ENCODE data around the gene ZNF469. TPM values are rescaled to one million over a fixed set of nuclear protein-coding genes. Genes with fewer than 3 reads are reported as not detected.

The ZNF469 gene
- total RNA-seq, 1 donor from 2014 or later = 4.2 TPM

- POLR2A ChIA-PET = no interaction called here
- no peaks in the 10 kb centered on the region for H3K36me3 Mint-ChIP-seq (ENCODE audit: low read depth)
- intact Hi-C loops (cut with micrococcal nuclease) = no loop called here
- CTCF ChIA-PET = no interaction called here
- H3K9me3 Mint-ChIP-seq = no peaks in the 10 kb centered on the region
- H3K27ac Mint-ChIP-seq = no peak overlapping the region
- H3K4me1 Mint-ChIP-seq = no peaks in the 10 kb centered on the region
- no peak for TF ChIP-seq CTCF (IDR thresholded peaks at IDR 0.05)
- peaks cover 5% of the 10 kb centered on the region for H3K27me3 Mint-ChIP-seq
- H3K4me3 Mint-ChIP-seq = no peak overlapping the region
- DNase-seq (no peak), ATAC-seq (ENCODE audit: low read depth) (no peak)
Observed at GRCh38 chr16:88373927-88374492, 8.7 kb upstream of the ZNF469 start.

GRCh38 chr16:88374736-88375135, 8.0 kb upstream of the ZNF469 start:
- H3K4me3 Mint-ChIP-seq = no peak overlapping the region
- no peak overlapping the region for H3K27ac Mint-ChIP-seq
- no peaks in the 10 kb centered on the region for H3K4me1 Mint-ChIP-seq
- no peaks in the 10 kb centered on the region for H3K9me3 Mint-ChIP-seq
- intact Hi-C loops (cut with micrococcal nuclease) = no loop called here
- ChIA-PET POLR2A (no interaction called here), CTCF (no interaction called here)
- DNase-seq (no peak), ATAC-seq (ENCODE audit: low read depth) (no peak)
- peaks cover 5% of the 10 kb centered on the region for H3K27me3 Mint-ChIP-seq
- H3K36me3 Mint-ChIP-seq (ENCODE audit: low read depth) = no peaks in the 10 kb centered on the region
- TF ChIP-seq CTCF (IDR thresholded peaks at IDR 0.05) = no peak

GRCh38 chr16:88375236-88375975, 7.4 kb upstream of the ZNF469 start:
- intact Hi-C loops (cut with micrococcal nuclease) = no loop called here
- no peak overlapping the region for H3K4me3 Mint-ChIP-seq
- POLR2A ChIA-PET = no interaction called here
- peaks cover 5% of the 10 kb centered on the region for H3K27me3 Mint-ChIP-seq
- no peaks in the 10 kb centered on the region for H3K9me3 Mint-ChIP-seq
- H3K4me1 Mint-ChIP-seq = no peaks in the 10 kb centered on the region
- CTCF ChIA-PET = no interaction called here
- no peak overlapping the region for H3K27ac Mint-ChIP-seq
- DNase-seq = no peak
- ATAC-seq (ENCODE audit: low read depth) = no peak
- no peaks in the 10 kb centered on the region for H3K36me3 Mint-ChIP-seq (ENCODE audit: low read depth)
- TF ChIP-seq CTCF (IDR thresholded peaks at IDR 0.05) = no peak

GRCh38 chr16:88375996-88376834, 6.5 kb upstream of the ZNF469 start:
- Mint-ChIP-seq H3K27ac (no peak overlapping the region), H3K27me3 (peaks cover 5% of the 10 kb centered on the region), H3K4me3 (no peak overlapping the region), H3K36me3 (ENCODE audit: low read depth) (no peaks in the 10 kb centered on the region), H3K4me1 (no peaks in the 10 kb centered on the region), H3K9me3 (no peaks in the 10 kb centered on the region)
- DNase-seq (no peak), ATAC-seq (ENCODE audit: low read depth) (no peak)
- intact Hi-C loops (cut with micrococcal nuclease) = no loop called here
- ChIA-PET CTCF (no interaction called here), POLR2A (no interaction called here)
- no peak for TF ChIP-seq CTCF (IDR thresholded peaks at IDR 0.05)

Data from activated B cell treated with CpG ODN at 0.5 μM for 24 hours (primary cell).